ENCODE data around the gene CFAP141. TPM values are rescaled to one million over a fixed set of nuclear protein-coding genes. Genes with fewer than 3 reads are reported as not detected.
A peak's percentile ranks its signal among the peaks of the same experiment; 100 is the strongest.

CFAP141 gene
- total and polyA plus RNA-seq, 4 donors = 3.2 to 8.4 (median 4.6) TPM

DNA sequence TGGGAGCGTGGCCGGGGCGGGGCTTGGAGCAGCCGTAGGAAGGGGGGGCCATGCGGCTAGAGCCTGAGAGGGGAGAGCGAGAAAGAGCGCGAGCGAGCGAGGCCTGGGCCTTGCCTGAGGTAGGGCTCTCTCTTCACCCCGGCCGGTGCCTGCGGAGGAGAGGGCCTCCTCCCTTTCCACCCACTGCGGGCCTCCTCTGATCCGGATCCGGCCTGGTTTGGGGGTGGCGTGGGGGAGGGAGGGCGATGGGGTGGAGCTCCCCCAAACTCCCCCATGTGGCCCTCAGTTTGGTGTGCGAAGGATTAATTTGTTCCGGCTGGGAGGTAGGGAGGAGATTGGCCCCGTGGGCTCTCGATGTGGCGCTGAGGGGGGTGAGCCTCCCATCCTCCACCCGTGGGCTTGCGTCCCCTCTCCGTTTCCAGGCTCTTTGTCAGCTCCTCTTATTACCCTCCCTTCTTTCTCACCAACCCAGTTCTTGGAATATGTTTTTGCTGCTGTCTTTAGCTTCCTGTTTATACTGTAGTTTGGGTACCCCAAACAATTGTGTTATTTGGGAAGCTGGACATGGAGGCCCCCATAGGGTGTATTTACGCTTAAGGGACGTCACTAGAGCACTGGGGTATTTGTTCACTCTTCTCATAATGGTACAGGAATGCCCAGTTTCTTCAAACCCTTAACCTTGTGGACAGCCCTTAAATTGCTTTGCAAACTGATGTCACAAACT, 15.3 kb upstream of the CFAP141 start:
- ATAC-seq (ENCODE audit: insufficient read depth, low FRiP score) = peak; percentile 49
- H3K4me3 ChIP-seq = peak overlapping the region; percentile 99
- DNase-seq = peak; percentile 66 to 81 (median 75)
- 0% methylated on average over 24 to 28 of the region's 28 CpGs for WGBS, 2 donors
- H3K27me3 ChIP-seq (ENCODE audit: control insufficient read depth in 3 of 3, insufficient read depth in 3 of 3, low read length in 2 of 3) = no peaks in the 10 kb centered on the region
- H3K36me3 ChIP-seq (ENCODE audit: control insufficient read depth in 4 of 4, insufficient read depth in 4 of 4, low read length in 4 of 4) = peaks cover 5 to 26% (median 13%) of the 10 kb centered on the region in 4 donors
- H3K9me3 ChIP-seq (ENCODE audit: control insufficient read depth in 4 of 4, insufficient read depth in 3 of 4, low read length in 3 of 4) = no peaks in the 10 kb centered on the region
- H3K4me1 ChIP-seq (ENCODE audit: control insufficient read depth in 5 of 5, insufficient read depth in 5 of 5, low read length in 5 of 5) = peaks cover 1 to 23% (median 12%) of the 10 kb centered on the region in 5 donors
- peak overlapping the region; percentile 93 to 95 for H3K9ac ChIP-seq (ENCODE audit: insufficient read depth in 1 of 2, low read length in 2 of 2)
- H3K27ac ChIP-seq (ENCODE audit: low read depth in 1 of 2, low read length in 1 of 2) = peak overlapping the region; percentile 88 to 96
- TF ChIP-seq, protein P1, sequence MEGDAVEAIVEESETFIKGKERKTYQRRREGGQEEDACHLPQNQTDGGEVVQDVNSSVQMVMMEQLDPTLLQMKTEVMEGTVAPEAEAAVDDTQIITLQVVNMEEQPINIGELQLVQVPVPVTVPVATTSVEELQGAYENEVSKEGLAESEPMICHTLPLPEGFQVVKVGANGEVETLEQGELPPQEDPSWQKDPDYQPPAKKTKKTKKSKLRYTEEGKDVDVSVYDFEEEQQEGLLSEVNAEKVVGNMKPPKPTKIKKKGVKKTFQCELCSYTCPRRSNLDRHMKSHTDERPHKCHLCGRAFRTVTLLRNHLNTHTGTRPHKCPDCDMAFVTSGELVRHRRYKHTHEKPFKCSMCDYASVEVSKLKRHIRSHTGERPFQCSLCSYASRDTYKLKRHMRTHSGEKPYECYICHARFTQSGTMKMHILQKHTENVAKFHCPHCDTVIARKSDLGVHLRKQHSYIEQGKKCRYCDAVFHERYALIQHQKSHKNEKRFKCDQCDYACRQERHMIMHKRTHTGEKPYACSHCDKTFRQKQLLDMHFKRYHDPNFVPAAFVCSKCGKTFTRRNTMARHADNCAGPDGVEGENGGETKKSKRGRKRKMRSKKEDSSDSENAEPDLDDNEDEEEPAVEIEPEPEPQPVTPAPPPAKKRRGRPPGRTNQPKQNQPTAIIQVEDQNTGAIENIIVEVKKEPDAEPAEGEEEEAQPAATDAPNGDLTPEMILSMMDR (IDR thresholded peaks at IDR 0.05; ENCODE audit: control extremely low read depth, extremely low read depth) = no peak

DNA sequence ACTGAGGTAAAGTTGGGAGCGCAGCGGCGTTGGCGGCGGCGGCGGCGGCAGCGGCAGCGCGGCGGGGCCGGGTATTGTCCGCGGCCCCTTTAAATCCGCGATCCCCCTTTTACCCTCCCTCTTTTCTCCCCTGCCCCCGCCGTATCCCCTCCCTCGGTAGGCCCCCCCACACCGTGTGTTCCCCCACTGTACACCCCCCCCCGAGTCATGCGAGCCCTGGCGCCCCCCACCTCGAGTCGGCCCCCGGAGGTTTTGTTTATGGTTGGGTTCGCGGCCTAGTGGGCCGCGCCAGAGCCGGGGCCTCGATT, 14.8 kb upstream of the CFAP141 start:
- H3K4me1 ChIP-seq (ENCODE audit: control insufficient read depth in 5 of 5, insufficient read depth in 5 of 5, low read length in 5 of 5) = peaks cover 1 to 23% (median 12%) of the 10 kb centered on the region in 5 donors
- no peaks in the 10 kb centered on the region for H3K27me3 ChIP-seq (ENCODE audit: control insufficient read depth in 3 of 3, insufficient read depth in 3 of 3, low read length in 2 of 3)
- DNase-seq (no peak), ATAC-seq (ENCODE audit: insufficient read depth, low FRiP score) (no peak)
- H3K9ac ChIP-seq (ENCODE audit: insufficient read depth in 1 of 2, low read length in 2 of 2) = peak overlapping the region in 1 of 2 donors; percentile 93
- peaks cover 5 to 24% (median 14%) of the 10 kb centered on the region in 4 donors for H3K36me3 ChIP-seq (ENCODE audit: control insufficient read depth in 4 of 4, insufficient read depth in 4 of 4, low read length in 4 of 4)
- TF ChIP-seq, protein P1 (IDR thresholded peaks at IDR 0.05; ENCODE audit: control extremely low read depth, extremely low read depth) = no peak
- H3K4me3 ChIP-seq = peak overlapping the region; percentile 99
- no peaks in the 10 kb centered on the region for H3K9me3 ChIP-seq (ENCODE audit: control insufficient read depth in 4 of 4, insufficient read depth in 3 of 4, low read length in 3 of 4)
- 0% methylated on average over 24 to 33 of the region's 33 CpGs for WGBS, 2 donors
- peak overlapping the region; percentile 88 to 96 for H3K27ac ChIP-seq (ENCODE audit: low read depth in 1 of 2, low read length in 1 of 2)

- ATAC-seq (ENCODE audit: insufficient read depth, low FRiP score) (peak; percentile 92), DNase-seq (peak; percentile 99 to 100 (median 100))
- H3K4me3 ChIP-seq = peak within 1 kb of the TSS; percentile 99
- H3K4me1 ChIP-seq (ENCODE audit: control insufficient read depth in 5 of 5, insufficient read depth in 5 of 5, low read length in 5 of 5) = peaks cover 1 to 23% (median 12%) of the 10 kb centered on the region in 5 donors
- TF ChIP-seq, protein P1 (IDR thresholded peaks at IDR 0.05; ENCODE audit: control extremely low read depth, extremely low read depth) = no peak
- H3K9me3 ChIP-seq (ENCODE audit: control insufficient read depth in 4 of 4, insufficient read depth in 3 of 4, low read length in 3 of 4) = no peaks in the 10 kb centered on the region
- H3K36me3 ChIP-seq (ENCODE audit: control insufficient read depth in 4 of 4, insufficient read depth in 4 of 4, low read length in 4 of 4) = peaks cover 5 to 21% (median 13%) of the 10 kb centered on the region in 4 donors
- WGBS, 2 donors = 0% methylated on average over 67 to 73 of the region's 73 CpGs
- peak within 1 kb of the TSS; percentile 96 to 97 for H3K27ac ChIP-seq (ENCODE audit: low read depth in 1 of 2, low read length in 1 of 2)
- H3K27me3 ChIP-seq (ENCODE audit: control insufficient read depth in 3 of 3, insufficient read depth in 3 of 3, low read length in 2 of 3) = no peaks in the 10 kb centered on the region
- H3K9ac ChIP-seq (ENCODE audit: insufficient read depth in 1 of 2, low read length in 2 of 2) = peak within 1 kb of the TSS; percentile 99 to 100
These were observed 14.2 kb upstream of the CFAP141 start, which contains the start of gene UBAP2L for GRCh38 chr1:154220071-154220969. Gene UBAP2L, plus strand, starts transcription at chr1:154220955. Its CDS starts 4,169 bp downstream, at chr1:154225124.

Measured in lung (tissue), 12 donors.